ENCODE results near the gene RPS6KC1. TPM values are rescaled to one million over a fixed set of nuclear protein-coding genes. Genes with fewer than 3 reads are reported as not detected.
"Not testable (repeated sequence)": the region's sequence is repeated elsewhere in the genome, so short reads cannot be mapped to it uniquely, and the experiment has no call there.

The RPS6KC1 gene
- total RNA-seq, 4 donors from 2014 or later = 13.5 to 29.7 (median 22.2) TPM

DNA sequence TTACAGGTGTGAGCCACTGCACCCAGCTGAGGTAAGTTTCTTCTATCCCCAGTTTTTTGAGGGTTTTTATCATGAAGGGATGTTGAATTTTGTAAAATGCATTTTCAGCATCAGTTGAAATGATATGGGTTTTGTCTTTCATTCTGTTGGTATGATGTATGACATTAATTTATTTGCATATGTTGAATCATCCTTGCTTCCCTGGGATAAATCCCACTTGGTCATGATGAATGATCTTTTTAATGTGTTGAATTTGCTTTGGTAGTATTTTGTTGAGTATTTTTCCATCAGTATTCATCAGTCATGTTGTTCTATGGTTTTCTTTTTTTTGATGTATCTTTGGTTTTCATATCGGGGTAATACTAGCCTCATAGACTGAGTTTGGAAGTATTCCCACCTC, 141.0 kb downstream of the RPS6KC1 start:
- H3K27ac ChIP-seq = no peak overlapping the region
- no peak for DNase-seq
- H3K36me3 ChIP-seq = no peaks in the 10 kb centered on the region
- no peaks in the 10 kb centered on the region for H3K4me1 ChIP-seq
- no peaks in the 10 kb centered on the region for H3K9me3 ChIP-seq
- no peak overlapping the region for H3K4me3 ChIP-seq
- no peaks in the 10 kb centered on the region for H3K27me3 ChIP-seq
- TF ChIP-seq POLR2A (IDR thresholded peaks at IDR 0.05) (no peak), CTCF (IDR thresholded peaks at IDR 0.05) (no peak)

DNA sequence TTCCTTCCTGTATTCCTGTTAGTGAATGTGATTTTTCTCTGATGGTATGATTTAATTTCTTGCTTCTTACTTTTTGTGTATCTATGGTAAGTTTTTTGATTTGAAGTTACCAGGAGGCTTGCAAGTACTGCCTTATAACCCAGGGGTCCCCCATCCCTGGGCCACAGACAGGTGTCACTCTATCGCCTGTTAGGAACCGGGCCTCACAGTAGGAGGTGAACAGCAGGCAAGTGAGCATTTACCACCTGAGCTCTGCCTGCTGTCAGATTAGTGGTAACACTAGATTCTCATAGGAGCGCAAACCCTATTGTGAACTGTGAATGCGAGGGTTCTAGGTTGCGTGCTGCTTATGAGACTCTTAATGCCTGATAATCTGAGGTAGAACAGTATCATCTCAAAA, 143.3 kb downstream of the RPS6KC1 start:
- Histone ChIP-seq H3K9me3 (peaks cover 0 to 7% (median 0%) of the 10 kb centered on the region in 4 donors), H3K27ac (no peak overlapping the region), H3K4me3 (no peak overlapping the region), H3K36me3 (no peaks in the 10 kb centered on the region), H3K27me3 (no peaks in the 10 kb centered on the region), H3K4me1 (no peaks in the 10 kb centered on the region)
- TF ChIP-seq CTCF (IDR thresholded peaks at IDR 0.05) = no peak
- TF ChIP-seq POLR2A (IDR thresholded peaks at IDR 0.05) = no peak
- DNase-seq = no peak

DNA sequence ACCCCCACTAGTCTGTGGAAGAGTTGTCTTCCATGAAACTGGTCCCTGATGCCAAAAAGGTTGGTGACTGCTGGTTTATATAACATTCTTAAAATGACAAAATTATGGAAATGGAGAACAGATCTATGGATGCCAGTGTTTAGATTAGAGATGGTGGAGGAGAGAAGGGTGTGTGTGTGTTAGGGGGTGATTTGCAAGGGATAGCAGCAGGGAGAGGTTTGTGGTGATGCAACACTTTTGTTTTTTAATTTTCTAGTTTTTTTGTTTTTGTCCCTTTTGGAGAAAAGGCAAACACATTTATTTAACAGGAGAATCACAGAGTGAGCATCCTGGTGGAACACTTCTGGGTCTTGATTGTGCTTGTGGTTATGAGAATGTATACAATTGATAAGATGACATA, 143.8 kb downstream of the RPS6KC1 start:
- H3K9me3 ChIP-seq = peaks cover 0 to 7% (median 0%) of the 10 kb centered on the region in 4 donors
- no peaks in the 10 kb centered on the region for H3K27me3 ChIP-seq
- H3K4me1 ChIP-seq = no peaks in the 10 kb centered on the region
- DNase-seq = no peak
- no peak for TF ChIP-seq CTCF (IDR thresholded peaks at IDR 0.05)
- TF ChIP-seq POLR2A (IDR thresholded peaks at IDR 0.05) = no peak
- no peak overlapping the region for H3K27ac ChIP-seq
- no peak overlapping the region for H3K4me3 ChIP-seq
- no peaks in the 10 kb centered on the region for H3K36me3 ChIP-seq

GRCh38 chr1:213196328-213197054, 145.4 kb downstream of the RPS6KC1 start:
- H3K27me3 ChIP-seq, DNase-seq, H3K4me3 ChIP-seq, H3K36me3 ChIP-seq, H3K27ac ChIP-seq, H3K4me1 ChIP-seq, H3K9me3 ChIP-seq: not testable (repeated sequence)

DNA sequence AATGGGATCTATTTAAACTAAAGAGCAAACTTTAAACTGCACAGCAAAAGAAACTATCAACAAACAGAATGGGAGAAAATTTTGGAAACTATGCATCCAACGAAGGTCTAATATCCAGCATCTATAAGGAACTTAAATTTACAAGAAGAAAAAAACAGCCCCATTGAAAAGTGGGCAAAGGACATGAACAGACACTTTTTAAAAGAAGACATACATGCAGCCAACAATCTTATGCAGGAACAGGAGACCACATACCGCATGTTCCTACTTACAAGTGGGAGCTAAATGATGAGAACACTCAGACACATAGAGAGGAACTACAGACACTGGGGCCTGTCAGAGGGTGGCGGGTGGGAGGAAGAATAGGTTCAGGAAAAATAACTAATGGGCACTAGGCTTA, 149.6 kb downstream of the RPS6KC1 start:
- Histone ChIP-seq H3K27ac (no peak overlapping the region), H3K9me3 (peaks cover 0 to 7% (median 0%) of the 10 kb centered on the region in 4 donors), H3K27me3 (no peaks in the 10 kb centered on the region), H3K4me3 (no peak overlapping the region), H3K4me1 (no peaks in the 10 kb centered on the region), H3K36me3 (no peaks in the 10 kb centered on the region)
- no peak for DNase-seq
- TF ChIP-seq CTCF (IDR thresholded peaks at IDR 0.05) = no peak

GRCh38 chr1:213201380-213202155, 150.5 kb downstream of the RPS6KC1 start:
- Histone ChIP-seq H3K27ac (no peak overlapping the region), H3K4me1 (no peaks in the 10 kb centered on the region)

More at GRCh38 chr1:213201380-213202155, 150.5 kb downstream of the RPS6KC1 start:
- Histone ChIP-seq H3K4me3 (no peak overlapping the region), H3K9me3 (peaks cover 0 to 7% (median 0%) of the 10 kb centered on the region in 4 donors), H3K36me3 (no peaks in the 10 kb centered on the region), H3K27me3 (no peaks in the 10 kb centered on the region)
- no peak for DNase-seq
- TF ChIP-seq POLR2A (IDR thresholded peaks at IDR 0.05) (no peak), CTCF (IDR thresholded peaks at IDR 0.05) (no peak)

All from Peyer's patch (tissue), 4 donors.